ENCODE results near the gene SAMM50.

- TF ChIP-seq CTCF (IDR thresholded peaks at IDR 0.05) = no peak
- TF ChIP-seq POLR2A (IDR thresholded peaks at IDR 0.05) = no peak
These were observed 18.8 kb downstream of the SAMM50 start for GRCh38 chr22:43974028-43974545.
